ENCODE results near the gene ATG7.

ATG7 gene

DNA sequence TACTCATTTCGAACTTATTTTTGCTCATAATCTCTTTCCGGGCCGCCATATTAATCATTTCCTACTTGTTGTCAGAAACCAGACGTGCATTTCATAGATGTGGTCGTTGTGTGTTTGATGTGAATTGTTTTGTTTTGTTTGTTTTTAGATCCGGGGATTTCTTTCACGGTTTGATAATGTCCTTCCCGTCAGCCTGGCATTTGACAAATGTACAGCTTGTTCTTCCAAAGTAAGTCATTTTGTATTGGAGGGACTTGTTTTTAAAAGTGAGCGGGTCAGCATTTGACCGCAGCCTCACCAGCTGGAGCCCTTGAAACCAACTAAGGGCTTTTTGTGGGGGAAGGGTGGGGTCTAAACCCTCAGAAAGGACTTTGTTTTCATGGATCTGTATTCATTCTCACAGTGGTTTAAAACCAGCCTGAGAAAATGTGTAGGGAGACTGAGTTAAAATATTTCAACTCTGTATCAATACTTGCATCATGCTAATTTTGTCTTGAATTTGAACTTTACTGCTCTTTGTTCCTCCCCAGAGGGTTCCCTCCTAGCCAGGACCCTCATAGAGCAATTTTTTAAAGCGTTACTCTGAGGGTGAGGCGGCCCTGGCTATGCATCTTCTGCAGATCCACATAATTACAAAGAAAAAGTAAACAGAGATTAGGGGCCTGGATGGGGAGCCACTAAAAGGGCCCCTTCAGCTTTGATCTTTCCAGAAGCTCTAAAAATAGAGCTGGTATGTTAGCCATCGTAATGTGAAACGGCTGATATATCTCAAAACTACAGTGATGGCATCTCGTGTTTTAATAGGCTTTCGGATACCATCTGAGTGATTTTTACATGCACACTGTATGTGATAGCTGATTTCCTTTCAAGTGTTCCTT lies 107.9 kb downstream of the ATG7 start:
- no peak for DNase-seq (ENCODE audit: low read depth)
- no peak overlapping the region for H3K4me3 ChIP-seq (ENCODE audit: low read depth, low read length)
- TF ChIP-seq, protein P1, sequence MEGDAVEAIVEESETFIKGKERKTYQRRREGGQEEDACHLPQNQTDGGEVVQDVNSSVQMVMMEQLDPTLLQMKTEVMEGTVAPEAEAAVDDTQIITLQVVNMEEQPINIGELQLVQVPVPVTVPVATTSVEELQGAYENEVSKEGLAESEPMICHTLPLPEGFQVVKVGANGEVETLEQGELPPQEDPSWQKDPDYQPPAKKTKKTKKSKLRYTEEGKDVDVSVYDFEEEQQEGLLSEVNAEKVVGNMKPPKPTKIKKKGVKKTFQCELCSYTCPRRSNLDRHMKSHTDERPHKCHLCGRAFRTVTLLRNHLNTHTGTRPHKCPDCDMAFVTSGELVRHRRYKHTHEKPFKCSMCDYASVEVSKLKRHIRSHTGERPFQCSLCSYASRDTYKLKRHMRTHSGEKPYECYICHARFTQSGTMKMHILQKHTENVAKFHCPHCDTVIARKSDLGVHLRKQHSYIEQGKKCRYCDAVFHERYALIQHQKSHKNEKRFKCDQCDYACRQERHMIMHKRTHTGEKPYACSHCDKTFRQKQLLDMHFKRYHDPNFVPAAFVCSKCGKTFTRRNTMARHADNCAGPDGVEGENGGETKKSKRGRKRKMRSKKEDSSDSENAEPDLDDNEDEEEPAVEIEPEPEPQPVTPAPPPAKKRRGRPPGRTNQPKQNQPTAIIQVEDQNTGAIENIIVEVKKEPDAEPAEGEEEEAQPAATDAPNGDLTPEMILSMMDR (IDR thresholded peaks at IDR 0.05; ENCODE audit: control insufficient read depth, extremely low read depth, insufficient read depth): no peak

DNA sequence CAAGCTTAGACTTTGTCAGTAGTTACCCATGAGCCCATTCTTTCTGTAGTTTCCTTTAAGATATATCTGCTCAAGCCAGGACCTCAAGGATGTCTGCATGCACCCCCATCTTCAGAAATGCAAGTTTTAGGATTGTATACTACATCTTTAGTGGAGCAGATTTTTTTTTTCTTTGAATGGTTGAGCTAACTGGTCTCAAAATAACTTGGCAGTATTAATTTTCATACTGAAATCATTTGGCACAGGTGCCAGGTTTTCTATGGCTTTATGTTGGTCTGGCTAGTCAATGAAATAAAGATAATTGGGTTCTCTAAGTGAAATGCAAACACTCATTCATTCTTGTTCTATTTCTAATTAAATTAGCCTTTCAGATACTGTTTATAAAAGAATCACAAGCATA lies 108.9 kb downstream of the ATG7 start:
- TF ChIP-seq, protein P1 (IDR thresholded peaks at IDR 0.05; ENCODE audit: control insufficient read depth, extremely low read depth, insufficient read depth): no peak
- H3K4me3 ChIP-seq (ENCODE audit: low read depth, low read length): no peak overlapping the region
- no peak for DNase-seq (ENCODE audit: low read depth)

DNA sequence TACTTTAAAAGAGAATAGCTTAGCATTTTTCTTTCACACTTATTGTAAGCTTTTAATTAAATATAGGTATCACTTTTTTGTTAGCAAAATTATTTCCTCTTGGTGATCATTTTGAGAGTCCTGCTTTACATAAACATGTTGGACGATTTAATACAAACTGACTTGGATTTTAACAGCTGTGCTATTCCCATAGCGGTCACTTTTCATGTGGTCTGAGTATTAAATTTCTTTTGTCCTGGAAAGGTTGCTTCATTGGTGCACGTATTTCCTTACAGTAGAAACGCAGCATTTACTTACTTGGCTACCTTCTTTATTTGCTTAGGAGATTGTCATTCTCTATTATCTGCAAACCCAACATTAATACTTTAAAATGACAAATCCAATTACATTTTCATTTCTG lies 109.4 kb downstream of the ATG7 start:
- H3K4me3 ChIP-seq (ENCODE audit: low read depth, low read length): no peak overlapping the region
- no peak for DNase-seq (ENCODE audit: low read depth)
- TF ChIP-seq, protein P1 (IDR thresholded peaks at IDR 0.05; ENCODE audit: control insufficient read depth, extremely low read depth, insufficient read depth): no peak

DNA sequence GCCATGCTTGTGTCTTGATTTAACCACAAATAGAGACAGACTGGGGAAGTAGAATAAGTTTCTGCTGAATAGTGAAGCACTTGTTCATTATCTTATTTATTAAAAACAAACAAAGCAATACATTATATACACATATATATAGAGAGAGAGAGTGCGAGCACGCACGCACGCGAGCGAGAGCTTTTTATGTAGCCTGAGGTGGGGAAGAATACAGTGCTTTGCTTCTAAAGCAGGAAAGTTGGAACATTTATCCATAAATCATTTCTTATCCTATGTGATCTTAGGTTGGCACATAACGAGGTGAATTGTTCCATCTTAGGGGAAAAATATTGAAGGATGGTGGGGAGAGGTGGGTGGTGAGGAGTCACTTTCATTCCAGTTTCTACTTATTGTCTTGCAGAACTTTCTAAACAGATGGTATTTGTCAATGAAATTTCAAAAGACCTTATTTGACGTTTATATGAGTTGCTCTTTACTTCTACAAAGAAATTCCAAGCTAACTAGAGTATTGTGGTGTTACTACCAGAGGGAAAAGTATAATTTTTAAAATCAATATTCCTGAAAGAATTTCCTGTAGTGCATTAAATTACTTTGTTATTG lies 110.0 kb downstream of the ATG7 start:
- DNase-seq (ENCODE audit: low read depth): no peak

DNA sequence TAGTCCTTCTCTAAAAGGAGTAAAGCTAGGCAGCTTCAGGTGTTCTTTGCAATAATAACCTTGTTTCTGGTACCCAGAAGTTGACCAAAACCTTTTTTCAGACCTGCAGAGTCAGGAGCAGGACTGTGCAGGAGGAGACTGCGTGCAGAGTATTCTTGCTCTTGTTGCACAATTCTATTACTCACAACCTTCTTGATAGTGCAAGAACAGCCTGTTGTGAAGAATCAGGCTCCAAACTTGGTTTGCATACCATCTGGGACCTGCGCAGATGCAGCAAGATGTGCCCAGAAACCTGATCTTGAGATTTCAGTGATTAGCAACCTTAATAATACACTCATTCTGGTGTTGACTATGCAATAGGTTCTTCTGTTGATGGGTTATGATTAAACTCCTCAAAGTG lies 111.9 kb downstream of the ATG7 start:
- DNase-seq (ENCODE audit: low read depth): no peak
- TF ChIP-seq, protein P1 (IDR thresholded peaks at IDR 0.05; ENCODE audit: control insufficient read depth, extremely low read depth, insufficient read depth): no peak
- H3K4me3 ChIP-seq (ENCODE audit: low read depth, low read length): no peak overlapping the region

More for the DNA sequence above, 110.0 kb downstream of the ATG7 start:
- TF ChIP-seq, protein P1 (IDR thresholded peaks at IDR 0.05; ENCODE audit: control insufficient read depth, extremely low read depth, insufficient read depth): no peak
- no peak overlapping the region for H3K4me3 ChIP-seq (ENCODE audit: low read depth, low read length)

DNA sequence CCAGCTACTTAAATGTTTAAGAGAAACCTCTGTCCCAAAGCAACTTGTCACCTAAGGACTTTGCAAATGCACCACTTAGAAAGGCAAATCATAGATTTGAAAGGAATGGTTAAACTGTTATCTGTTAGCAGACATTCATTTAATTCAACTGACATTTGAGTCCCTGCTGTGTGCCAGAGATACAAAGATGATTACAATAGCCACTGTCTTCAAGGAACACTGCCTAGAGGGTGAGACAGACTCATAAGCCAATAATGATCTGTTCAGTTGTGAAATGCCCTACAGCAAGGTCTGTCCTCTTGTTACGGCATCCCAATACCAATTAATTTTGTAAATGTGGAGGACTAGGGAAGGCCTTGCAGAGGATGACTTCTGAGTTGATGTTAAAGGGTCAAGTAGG lies 113.1 kb downstream of the ATG7 start:
- TF ChIP-seq, protein P1 (IDR thresholded peaks at IDR 0.05; ENCODE audit: control insufficient read depth, extremely low read depth, insufficient read depth): no peak
- no peak for DNase-seq (ENCODE audit: low read depth)
- no peak overlapping the region for H3K4me3 ChIP-seq (ENCODE audit: low read depth, low read length)
